GM19025 (cell line): ENCODE measurements around the gene DNAJC5.
"Not testable (repeated sequence)": the region's sequence is repeated elsewhere in the genome, so short reads cannot be mapped to it uniquely, and the experiment has no call there.

Experiments
- ATAC-seq: cut with Tn5 transposase; IDR thresholded peaks from one replicate; pipeline ENCODE4 v1.9.1; 2021; ENCODE audit warnings: mild to moderate bottlenecking, low read depth, moderate library complexity; ENCODE audit not compliant: unreplicated experiment

DNAJC5 gene

DNA sequence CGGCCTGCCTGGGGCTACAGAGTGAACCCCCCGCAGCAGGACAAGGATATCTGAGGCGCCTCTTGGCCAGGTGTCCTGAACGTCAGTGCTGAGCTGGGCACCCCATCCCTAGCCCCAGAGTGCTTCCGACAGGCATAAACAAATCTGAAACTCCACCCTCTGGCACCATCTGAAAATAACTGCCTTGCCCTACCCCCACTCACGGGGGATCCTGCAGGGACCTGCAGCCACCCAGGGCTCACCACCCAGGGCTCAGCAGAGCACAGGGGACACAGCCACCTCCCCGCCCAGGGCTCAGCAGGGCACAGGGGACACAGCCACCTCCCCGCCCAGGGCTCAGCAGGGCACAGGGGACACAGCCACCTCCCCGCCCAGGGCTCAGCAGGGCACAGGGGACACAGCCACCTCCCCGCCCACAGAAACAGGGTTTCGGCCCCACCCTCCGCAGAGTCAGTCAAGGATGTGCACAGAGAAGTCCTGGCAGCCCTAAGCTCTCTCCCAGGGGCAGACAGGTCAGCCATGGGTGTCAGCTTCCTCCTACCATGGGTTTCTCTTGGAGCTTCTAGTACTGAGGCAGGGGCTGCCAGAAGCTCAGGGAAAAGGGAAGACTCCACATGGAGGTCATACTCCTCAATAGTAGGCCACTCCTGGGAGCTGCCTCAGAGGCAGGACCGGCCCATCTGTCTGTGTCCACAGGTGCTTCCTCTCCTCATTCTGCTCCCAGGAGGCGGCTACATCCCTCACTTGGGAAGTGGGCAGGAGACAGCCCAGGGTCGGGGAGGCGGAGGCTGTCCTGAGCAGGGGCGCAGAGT lies 56.7 kb downstream of the DNAJC5 start:
- ATAC-seq: no peak

DNA sequence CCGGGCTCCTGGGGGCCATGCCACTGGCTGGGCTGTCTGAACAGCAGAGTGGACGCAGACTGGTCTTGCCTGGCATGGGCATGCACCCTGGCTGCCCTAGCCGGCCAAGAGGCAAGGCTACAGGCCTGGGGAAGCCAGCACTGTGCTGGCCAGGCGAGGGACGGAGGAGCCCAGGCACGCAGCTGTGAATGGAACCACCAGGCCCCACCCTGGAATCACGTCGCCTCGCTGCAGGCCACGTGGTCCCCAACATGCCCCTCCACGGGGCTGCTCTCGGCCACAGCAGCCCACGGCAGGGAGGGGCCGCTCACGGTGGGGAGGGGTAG lies 57.2 kb downstream of the DNAJC5 start:
- ATAC-seq: no peak

GRCh38 chr20:63952769-63953168 lies 57.8 kb downstream of the DNAJC5 start:
- ATAC-seq: no peak

DNA sequence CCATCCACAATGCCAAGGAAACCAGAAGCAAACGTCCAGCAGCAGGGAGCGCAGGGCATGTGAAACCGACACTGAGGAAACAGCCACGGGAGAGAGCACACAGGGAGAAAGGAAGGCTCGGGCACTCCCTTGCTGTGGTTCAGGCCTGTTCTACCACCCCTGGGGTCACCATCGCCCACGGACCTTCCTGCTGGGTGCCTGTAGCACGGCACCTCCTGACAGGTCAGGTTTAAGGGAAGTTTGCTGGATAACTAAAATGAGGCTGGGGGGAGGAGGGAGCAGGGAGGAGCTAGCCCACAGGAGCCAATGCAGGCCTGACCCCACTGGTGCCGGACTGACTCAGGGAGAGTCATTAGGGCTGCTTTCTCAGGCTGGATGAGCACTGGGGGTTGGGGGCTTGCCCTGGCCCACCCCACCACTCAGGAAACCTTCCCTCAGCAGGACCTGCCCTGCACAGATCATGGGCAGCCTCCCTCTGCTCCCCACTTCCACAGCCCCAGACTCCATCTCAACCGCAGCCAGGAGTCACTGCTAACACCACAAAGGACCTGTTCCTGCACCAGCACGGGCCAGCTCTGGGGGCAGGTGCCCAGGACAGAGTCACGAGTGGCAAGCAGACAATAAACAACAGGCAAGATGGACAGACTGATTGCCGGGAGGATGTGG lies 59.0 kb downstream of the DNAJC5 start:
- ATAC-seq: no peak

- ATAC-seq: peak; percentile 11
Observed at GRCh38 chr20:63955281-63955826, 60.4 kb downstream of the DNAJC5 start.

DNA sequence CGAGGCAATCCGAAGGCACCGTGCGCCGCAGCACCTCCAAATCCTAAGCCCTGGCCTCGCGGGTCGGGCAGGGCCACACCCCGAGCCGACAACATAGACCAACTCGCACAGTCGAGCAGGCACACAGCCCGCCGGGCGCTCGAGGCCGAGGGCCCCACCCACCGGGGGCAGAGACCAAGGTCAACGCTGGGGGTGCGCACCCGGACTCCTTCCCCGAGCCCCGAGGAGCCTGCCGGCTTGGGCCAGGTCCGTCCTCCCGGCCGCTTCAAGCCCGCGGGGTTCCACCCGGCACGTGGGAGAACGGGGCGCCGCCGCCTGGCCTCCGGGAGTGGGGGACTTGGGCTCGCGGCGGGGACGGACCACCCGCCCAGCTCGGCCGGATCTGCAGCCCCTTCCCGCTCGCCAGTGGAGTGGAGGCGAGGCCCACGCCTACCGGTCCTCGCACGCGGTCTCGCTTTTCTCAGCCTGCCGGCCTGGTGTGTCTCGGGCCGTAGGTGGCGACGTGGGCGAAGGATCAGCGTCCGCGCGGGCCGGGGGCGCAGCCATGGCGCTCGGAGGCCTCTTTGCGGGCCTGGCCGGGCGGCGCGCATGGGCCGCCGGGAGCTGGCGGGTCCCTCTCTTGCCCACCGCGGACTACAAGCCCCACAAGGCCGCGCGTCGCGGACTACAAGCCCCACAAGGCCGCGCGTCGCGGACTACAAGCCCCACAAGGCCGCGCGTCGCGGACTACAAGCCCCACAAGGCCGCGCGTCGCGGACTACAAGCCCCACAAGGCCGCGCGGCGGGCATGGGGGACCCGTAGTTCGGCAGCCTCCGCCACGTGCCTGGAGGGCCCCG lies 61.1 kb downstream of the DNAJC5 start, which contains the start of gene UCKL1:
UCKL1 (minus strand) TSS at position 590 of the 837 bp plus-strand sequence; CDS start at position 546, 44 bp downstream.
- ATAC-seq: peak; percentile 64

DNA sequence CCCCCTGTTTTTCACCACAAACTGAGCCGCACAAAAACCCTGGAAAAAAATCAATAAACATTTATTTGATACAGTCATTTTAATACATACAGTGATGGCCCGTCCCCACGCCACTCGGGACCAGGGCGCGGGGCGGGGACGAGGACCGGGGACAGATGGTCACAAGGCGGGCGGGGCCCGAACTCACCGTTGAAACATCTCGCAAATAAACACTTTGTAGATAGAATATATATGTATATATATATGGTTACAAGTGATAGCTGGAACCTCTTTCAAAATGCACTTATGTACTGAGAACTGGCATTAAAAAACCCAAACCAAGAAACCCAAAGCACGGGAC lies 61.7 kb downstream of the DNAJC5 start:
- no peak for ATAC-seq

DNA sequence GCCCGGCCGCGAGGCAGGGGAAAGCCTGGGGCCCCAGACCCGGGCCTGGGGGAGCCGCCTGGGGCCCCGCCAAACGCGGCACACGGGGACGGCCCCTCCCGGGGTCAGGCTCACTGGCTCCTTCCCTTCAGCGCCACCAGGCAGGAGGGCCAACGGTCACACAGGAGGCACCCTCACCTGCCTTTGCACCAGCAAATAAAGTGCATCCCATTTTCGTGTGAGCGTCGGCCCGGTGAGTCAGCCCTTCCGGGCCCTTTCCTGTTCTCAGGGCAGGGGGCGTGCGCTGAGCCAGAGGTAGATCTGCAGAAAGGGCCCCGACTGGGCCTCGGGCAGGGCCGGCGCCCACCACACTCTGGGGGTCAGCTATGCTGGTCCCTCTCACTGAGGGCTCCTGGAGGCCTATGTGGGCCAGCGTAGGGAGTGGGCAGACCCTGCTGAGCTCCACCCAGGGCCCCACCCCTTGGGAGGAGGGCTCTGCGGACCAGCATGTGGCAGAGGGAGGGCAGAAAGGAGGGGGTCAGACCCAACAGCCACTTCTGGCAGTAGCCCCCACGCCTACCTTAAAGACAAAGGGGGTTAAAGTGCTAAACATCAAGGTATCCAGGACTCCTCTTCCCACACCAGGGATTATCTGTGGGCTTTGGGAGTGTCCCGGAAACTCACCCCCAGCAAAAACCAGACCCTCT lies 62.2 kb downstream of the DNAJC5 start:
- ATAC-seq: no peak

DNA sequence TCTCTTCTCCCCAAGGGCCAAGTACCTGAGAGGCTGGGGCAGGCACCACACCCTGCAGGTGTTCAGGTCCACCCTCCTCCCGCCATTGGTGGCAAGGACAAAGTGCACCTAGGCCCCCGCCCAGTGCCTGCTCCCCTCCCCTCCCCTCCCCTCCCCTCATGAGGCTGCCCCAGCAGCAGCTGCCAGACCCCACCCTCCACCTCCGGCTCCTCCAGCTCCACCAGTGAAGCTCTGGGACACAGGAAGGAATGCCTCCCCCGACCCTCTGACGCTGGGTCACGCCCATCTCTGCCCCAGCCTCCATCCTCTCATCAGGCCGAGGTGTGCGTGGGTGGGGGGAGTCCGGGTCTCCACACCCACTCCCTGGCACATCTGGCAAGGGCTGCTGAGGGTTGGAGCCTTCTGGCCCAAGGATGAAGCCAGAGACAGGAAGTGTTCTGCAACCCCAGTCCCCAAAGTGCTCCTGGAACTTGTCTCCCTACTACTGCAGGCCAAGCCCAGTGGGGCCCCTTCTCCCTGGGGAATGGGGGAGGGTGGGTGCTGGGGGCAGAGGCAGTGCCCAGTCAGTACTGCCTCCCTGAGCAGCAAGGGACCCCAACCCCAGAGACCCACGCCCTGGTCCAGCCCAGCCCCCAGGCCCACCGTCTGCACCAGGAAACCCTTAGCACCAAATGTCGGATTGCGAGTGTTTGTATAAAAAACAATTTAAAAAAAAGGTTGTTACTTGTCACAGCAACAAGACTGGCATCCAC lies 62.9 kb downstream of the DNAJC5 start:
- no peak for ATAC-seq

- no peak for ATAC-seq
Observed at GRCh38 chr20:63958471-63958870, 63.5 kb downstream of the DNAJC5 start.

- no peak for ATAC-seq
Observed at GRCh38 chr20:63958964-63959698, 64.2 kb downstream of the DNAJC5 start.

GRCh38 chr20:63959699-63960075 lies 64.8 kb downstream of the DNAJC5 start:
- no peak for ATAC-seq

DNA sequence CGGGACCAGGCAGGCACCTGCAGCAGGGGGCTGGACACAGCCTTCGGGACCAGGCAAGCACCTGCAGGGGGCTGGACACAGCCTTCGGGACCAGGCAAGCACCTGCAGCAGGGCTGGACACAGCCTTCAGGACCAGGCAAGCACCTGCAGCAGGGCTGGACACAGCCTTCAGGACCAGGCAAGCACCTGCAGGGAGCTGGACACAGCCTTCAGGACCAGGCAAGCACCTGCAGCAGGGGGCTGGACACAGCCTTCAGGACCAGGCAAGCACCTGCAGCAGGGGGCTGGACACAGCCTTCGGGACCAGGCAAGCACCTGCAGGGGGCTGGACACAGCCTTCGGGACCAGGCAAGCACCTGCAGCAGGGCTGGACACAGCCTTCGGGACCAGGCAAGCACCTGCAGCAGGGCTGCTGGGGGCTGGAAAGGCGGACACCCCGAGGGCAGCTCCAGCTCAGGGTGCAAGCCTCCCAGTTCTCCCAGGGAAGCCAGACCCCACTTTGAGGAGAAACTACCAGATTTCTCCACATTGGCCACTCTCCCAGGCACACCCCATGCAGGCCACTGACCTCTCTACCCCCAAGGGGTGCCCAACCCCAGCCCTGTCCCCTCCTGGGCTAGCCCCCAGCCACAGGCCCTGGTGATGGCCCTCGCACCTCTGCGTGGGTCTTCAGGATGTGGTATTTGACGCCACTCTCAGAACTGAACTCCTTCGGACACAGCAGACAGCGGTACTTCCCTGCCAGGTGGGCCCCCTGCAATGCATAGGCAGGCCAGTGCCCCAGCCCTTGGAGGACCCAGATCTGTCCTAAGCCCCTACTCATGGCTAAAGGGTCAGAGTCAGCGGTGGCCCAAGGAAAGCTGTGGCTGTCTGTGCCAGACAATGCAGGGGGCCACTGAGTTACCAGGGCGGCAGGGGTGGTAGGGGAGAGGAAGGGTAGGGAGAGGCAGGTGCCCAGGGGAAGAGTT lies 66.0 kb downstream of the DNAJC5 start:
- not testable (repeated sequence) for ATAC-seq

DNA sequence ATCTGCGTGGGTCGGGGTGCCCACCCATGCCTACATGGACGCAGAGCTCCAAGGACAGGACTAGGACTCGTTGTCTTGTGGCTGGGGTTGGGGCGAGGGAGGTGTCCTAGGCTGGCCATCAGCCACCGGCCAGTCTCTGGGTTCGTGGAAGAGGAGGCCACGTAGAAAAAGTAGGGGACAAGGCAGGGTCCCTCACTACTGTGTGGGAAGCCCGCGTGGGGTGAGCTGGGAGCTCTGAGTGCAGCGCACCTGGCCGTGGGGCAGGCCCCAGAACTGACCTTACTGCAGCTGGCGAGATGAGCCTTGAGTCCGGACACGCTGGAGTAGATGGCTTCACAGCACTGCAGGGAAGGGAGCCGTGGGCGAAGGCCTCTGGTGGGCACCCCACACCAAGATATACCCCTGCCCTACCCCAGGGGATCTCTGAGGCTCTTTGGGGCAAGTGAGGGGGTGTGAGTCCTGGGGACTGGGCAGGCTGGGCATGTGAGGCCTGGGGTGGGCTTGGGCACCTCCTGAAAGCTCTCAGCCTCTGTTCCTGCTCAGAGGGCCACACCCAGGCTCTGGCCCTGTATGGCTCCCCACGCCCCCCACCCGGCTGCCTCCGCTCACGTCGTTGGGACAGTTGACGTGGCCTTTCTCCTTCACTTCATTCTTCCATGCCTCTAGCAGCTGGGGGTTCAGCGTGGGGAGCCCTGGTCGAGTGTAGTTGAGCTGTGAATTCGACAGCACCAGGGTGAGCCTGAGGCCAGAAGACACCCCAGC lies 66.9 kb downstream of the DNAJC5 start:
- ATAC-seq: no peak

GRCh38 chr20:63962426-63963347 lies 67.8 kb downstream of the DNAJC5 start:
- ATAC-seq: no peak

DNA sequence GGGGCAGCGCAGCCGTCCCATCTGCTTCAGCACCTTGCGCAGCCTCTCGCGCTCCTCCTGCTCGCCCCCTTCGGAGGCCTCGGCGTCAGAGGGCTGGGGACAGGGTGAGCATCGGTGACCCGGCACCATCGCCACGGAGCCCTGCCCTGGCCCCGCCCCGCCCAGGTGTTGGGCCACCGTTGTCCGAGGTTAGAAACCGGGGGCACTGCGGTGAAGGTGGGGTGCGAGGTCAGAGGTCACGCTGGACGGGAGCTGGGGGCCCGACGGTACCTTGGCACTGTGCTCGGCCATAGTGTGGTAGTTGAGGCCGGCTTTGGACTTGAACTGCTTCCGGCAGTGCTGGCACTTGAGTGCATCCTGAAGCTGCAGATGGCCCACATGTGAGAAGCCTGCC lies 68.4 kb downstream of the DNAJC5 start:
- ATAC-seq: no peak
